ENCODE measurements around the gene POU2F1. TPM values are rescaled to one million over a fixed set of nuclear protein-coding genes. Genes with fewer than 3 reads are reported as not detected.

POU2F1 gene
- total and polyA plus RNA-seq, 2 donors (not counting 3 experiments of a cell fraction or from before 2014, with no cell fraction given), result 6.0 to 12.9 TPM

- Histone ChIP-seq H3K79me2 (ENCODE audit: control insufficient read depth, insufficient read depth, low read length) (no peaks in the 10 kb centered on the region), H3K27me3 (ENCODE audit: control insufficient read depth in 2 of 2, insufficient read depth in 2 of 2, low read length in 2 of 2) (no peaks in the 10 kb centered on the region), H2AFZ (ENCODE audit: low read depth, low read length) (no peak overlapping the region), H3K27ac (ENCODE audit: insufficient read depth, low read depth, low read length) (no peak overlapping the region), H3K4me2 (ENCODE audit: insufficient read depth, low read length) (no peak overlapping the region), H4K20me1 (replicated peaks; ENCODE audit: control insufficient read depth, extremely low read depth, insufficient read depth, low read length) (no peaks in the 10 kb centered on the region), H3K4me3 (replicated peaks in 1 of 3; ENCODE audit: insufficient read depth in 1 of 3, low read depth in 1 of 3, low read length in 3 of 3) (no peak overlapping the region), H3K9me1 (replicated peaks; ENCODE audit: control insufficient read depth, extremely low read depth, insufficient read depth, low read length) (no peaks in the 10 kb centered on the region), H3K9ac (replicated peaks; ENCODE audit: extremely low read depth, insufficient read depth, low read length) (no peak overlapping the region), H3K4me1 (ENCODE audit: control insufficient read depth, extremely low read depth, insufficient read depth, low read length) (peaks cover 15% of the 10 kb centered on the region), H3K36me3 (ENCODE audit: control insufficient read depth in 2 of 2, extremely low read depth in 1 of 2, insufficient read depth in 2 of 2, low read length in 2 of 2) (no peaks in the 10 kb centered on the region), H3K9me3 (replicated peaks; ENCODE audit: control insufficient read depth, insufficient read depth, low read length) (no peaks in the 10 kb centered on the region)
- intact Hi-C loops (cut with micrococcal nuclease), result loop anchor here (2.0 kb wide), 1 partner anchor 136 kb away; no protein-coding TSS in a partner anchor
- no peak for FAIRE-seq
- no peak for DNase-seq (ENCODE audit: low read depth, low spot score)
- ChIA-PET POLR2A (no interaction called here), CTCF (interaction anchor here (1.8 kb wide), 1 partner anchor 13 kb away, joined by 6 read pairs; no protein-coding TSS in a partner anchor)
- no peak for TF ChIP-seq EZH2 (IDR thresholded peaks at IDR 0.05; ENCODE audit: borderline replicate concordance, low read depth, low read length, severe bottlenecking)
- dilution Hi-C loops (cut with MboI; ENCODE audit: extremely low pct_ligation_motif_present, low sequenced_read_pairs), result no loop called here
- BruUV-seq (replicated peaks), result no TSS peak
These were observed 184.2 kb downstream of the POU2F1 start for GRCh38 chr1:167404908-167405307.

GRCh38 chr1:167408355-167408754 lies 187.7 kb downstream of the POU2F1 start:
- FAIRE-seq, result no peak
- no TSS peak for BruUV-seq (replicated peaks)
- DNase-seq (ENCODE audit: low read depth, low spot score), result no peak

More at GRCh38 chr1:167408355-167408754, 187.7 kb downstream of the POU2F1 start:
- CTCF ChIA-PET, result interaction anchor here (0.8 to 5.4 kb wide), 3 partner anchors 32 to 141 kb away, joined by 3 to 27 read pairs (median 3); no protein-coding TSS in a partner anchor
- Histone ChIP-seq H2AFZ (ENCODE audit: low read depth, low read length) (no peak overlapping the region), H3K4me1 (ENCODE audit: control insufficient read depth, extremely low read depth, insufficient read depth, low read length) (peaks cover 13% of the 10 kb centered on the region), H4K20me1 (replicated peaks; ENCODE audit: control insufficient read depth, extremely low read depth, insufficient read depth, low read length) (no peaks in the 10 kb centered on the region), H3K9ac (replicated peaks; ENCODE audit: extremely low read depth, insufficient read depth, low read length) (no peak overlapping the region), H3K79me2 (ENCODE audit: control insufficient read depth, insufficient read depth, low read length) (no peaks in the 10 kb centered on the region), H3K27me3 (ENCODE audit: control insufficient read depth in 2 of 2, insufficient read depth in 2 of 2, low read length in 2 of 2) (no peaks in the 10 kb centered on the region), H3K4me3 (replicated peaks in 1 of 3; ENCODE audit: insufficient read depth in 1 of 3, low read depth in 1 of 3, low read length in 3 of 3) (no peak overlapping the region), H3K9me3 (replicated peaks; ENCODE audit: control insufficient read depth, insufficient read depth, low read length) (no peaks in the 10 kb centered on the region), H3K36me3 (ENCODE audit: control insufficient read depth in 2 of 2, extremely low read depth in 1 of 2, insufficient read depth in 2 of 2, low read length in 2 of 2) (peaks cover 0 to 5% of the 10 kb centered on the region in 2 experiments), H3K4me2 (ENCODE audit: insufficient read depth, low read length) (no peak overlapping the region), H3K9me1 (replicated peaks; ENCODE audit: control insufficient read depth, extremely low read depth, insufficient read depth, low read length) (no peaks in the 10 kb centered on the region), H3K27ac (ENCODE audit: insufficient read depth, low read depth, low read length) (no peak overlapping the region)
- TF ChIP-seq MAX (IDR thresholded peaks at IDR 0.05; ENCODE audit: insufficient read depth, insufficient read length) (no peak), JUN (IDR thresholded peaks at IDR 0.05; ENCODE audit: borderline replicate concordance, insufficient read depth, insufficient read length, low read depth) (no peak), EZH2 (IDR thresholded peaks at IDR 0.05; ENCODE audit: borderline replicate concordance, low read depth, low read length, severe bottlenecking) (no peak), FOS (IDR thresholded peaks at IDR 0.05; ENCODE audit: borderline replicate concordance, insufficient read depth, low read length) (no peak), POLR2A (IDR thresholded peaks at IDR 0.05; ENCODE audit: low read depth, low read length) (no peak), MYC (IDR thresholded peaks at IDR 0.05; ENCODE audit: low read depth, low read length) (no peak), CTCF (IDR thresholded peaks at IDR 0.05; ENCODE audit: extremely low read depth in 1 of 2, insufficient read depth in 1 of 2, low read depth in 1 of 2, low read length in 2 of 2) (no peak), POLR2AphosphoS5 (IDR thresholded peaks at IDR 0.05; ENCODE audit: insufficient read depth, low read depth, low read length) (no peak), GATA2 (IDR thresholded peaks at IDR 0.05; ENCODE audit: insufficient read depth, insufficient read length, low read depth, low read length) (no peak)
- dilution Hi-C loops (cut with MboI; ENCODE audit: extremely low pct_ligation_motif_present, low sequenced_read_pairs) (no loop called here), intact Hi-C loops (cut with micrococcal nuclease) (no loop called here)
- POLR2A ChIA-PET, result no interaction called here
